ENCODE data around the gene EXOC6.
A peak's percentile ranks its signal among the peaks of the same experiment; 100 is the strongest.

EXOC6 gene

GRCh38 chr10:93072225-93072712 is 223.9 kb downstream of the EXOC6 start:
- peak overlapping the region; percentile 30 for H3K4me3 ChIP-seq (ENCODE audit: low read length)
- TF ChIP-seq, protein P1, sequence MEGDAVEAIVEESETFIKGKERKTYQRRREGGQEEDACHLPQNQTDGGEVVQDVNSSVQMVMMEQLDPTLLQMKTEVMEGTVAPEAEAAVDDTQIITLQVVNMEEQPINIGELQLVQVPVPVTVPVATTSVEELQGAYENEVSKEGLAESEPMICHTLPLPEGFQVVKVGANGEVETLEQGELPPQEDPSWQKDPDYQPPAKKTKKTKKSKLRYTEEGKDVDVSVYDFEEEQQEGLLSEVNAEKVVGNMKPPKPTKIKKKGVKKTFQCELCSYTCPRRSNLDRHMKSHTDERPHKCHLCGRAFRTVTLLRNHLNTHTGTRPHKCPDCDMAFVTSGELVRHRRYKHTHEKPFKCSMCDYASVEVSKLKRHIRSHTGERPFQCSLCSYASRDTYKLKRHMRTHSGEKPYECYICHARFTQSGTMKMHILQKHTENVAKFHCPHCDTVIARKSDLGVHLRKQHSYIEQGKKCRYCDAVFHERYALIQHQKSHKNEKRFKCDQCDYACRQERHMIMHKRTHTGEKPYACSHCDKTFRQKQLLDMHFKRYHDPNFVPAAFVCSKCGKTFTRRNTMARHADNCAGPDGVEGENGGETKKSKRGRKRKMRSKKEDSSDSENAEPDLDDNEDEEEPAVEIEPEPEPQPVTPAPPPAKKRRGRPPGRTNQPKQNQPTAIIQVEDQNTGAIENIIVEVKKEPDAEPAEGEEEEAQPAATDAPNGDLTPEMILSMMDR (conservative IDR thresholded peaks at IDR 0.05; ENCODE audit: low read length): no peak

DNA sequence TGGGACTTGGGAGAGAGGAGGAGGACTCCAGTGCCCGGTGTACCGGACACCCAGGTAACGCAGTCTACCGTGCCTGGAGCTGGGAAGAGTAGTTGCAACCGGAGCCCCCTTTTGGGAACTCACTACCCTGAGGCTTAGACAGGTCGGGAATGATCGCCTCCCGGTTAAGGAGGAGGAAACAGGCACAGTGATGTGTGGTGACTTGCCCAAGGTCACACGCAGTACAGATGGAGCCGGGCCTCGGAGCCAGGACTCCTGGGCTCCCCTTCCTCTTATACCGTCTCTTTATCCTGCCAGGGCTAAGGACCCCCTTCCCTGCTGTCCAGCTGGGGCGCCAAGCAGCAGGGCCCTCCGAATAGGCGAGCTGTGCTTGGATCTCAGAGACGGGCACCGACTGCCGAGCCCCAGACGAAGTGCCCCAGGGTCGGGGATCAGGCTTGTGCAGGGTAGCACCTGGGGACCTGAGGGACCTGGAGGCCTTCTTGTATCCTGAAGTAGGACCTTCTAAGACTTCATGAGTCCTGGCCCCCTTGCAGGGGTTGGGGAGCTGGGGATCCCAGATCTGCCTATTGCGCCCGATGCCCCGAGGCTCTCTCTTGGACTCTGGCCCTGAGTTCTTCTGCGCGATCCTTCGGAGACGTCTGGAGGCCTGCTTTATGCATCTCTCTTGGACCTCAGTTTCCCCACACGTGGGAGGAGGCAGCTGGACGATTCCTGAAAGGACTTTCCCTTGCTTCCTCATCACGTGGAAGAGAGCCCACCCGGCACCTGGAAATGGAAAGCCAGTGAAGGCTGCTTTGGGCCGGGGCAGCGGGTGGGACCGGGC is 224.6 kb downstream of the EXOC6 start:
- no peak overlapping the region for H3K4me3 ChIP-seq (ENCODE audit: low read length)
- DNase-seq (ENCODE audit: low read depth): no peak
- TF ChIP-seq, protein P1 (conservative IDR thresholded peaks at IDR 0.05; ENCODE audit: low read length): no peak

More at GRCh38 chr10:93072225-93072712, 223.9 kb downstream of the EXOC6 start:
- no peak for DNase-seq (ENCODE audit: low read depth)

DNA sequence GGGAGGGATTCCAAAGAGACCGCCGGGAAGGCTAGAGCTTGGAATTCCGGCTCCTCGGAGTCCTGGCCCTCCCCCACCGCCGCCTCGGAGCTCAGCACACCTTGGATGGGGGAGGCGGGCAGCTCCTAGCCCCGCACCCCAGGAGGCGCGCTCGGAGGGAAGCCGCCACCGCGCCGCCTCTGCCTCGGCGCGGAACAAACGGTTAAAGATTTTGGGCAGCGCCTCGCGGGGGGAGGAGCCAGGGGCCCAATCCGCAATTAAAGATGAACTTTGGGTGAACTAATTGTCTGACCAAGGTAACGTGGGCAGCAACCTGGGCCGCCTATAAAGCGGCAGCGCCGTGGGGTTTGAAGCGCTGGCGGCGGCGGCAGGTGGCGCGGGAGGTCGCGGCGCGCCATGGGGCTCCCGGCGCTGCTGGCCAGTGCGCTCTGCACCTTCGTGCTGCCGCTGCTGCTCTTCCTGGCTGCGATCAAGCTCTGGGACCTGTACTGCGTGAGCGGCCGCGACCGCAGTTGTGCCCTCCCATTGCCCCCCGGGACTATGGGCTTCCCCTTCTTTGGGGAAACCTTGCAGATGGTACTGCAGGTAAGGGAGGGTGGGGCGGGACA is 225.3 kb downstream of the EXOC6 start, which contains the start of gene CYP26A1:
TSS of gene CYP26A1 (plus strand) at position 355 of the 608 bp plus-strand sequence. CDS start at position 397, 42 bp downstream.
- no peak within 1 kb of the TSS for H3K4me3 ChIP-seq (ENCODE audit: low read length)
- TF ChIP-seq, protein P1 (conservative IDR thresholded peaks at IDR 0.05; ENCODE audit: low read length): no peak
- DNase-seq (ENCODE audit: low read depth): no peak

- TF ChIP-seq, protein P1 (conservative IDR thresholded peaks at IDR 0.05; ENCODE audit: low read length): no peak
- no peak overlapping the region for H3K4me3 ChIP-seq (ENCODE audit: low read length)
- DNase-seq (ENCODE audit: low read depth): no peak
These were observed 225.9 kb downstream of the EXOC6 start for GRCh38 chr10:93074147-93074596.

GRCh38 chr10:93074597-93075368 is 226.5 kb downstream of the EXOC6 start:
- no peak for DNase-seq (ENCODE audit: low read depth)
- H3K4me3 ChIP-seq (ENCODE audit: low read length): no peak overlapping the region
- TF ChIP-seq, protein P1 (conservative IDR thresholded peaks at IDR 0.05; ENCODE audit: low read length): no peak

- TF ChIP-seq, protein P1 (conservative IDR thresholded peaks at IDR 0.05; ENCODE audit: low read length): no peak
- no peak overlapping the region for H3K4me3 ChIP-seq (ENCODE audit: low read length)
- DNase-seq (ENCODE audit: low read depth): no peak
These were observed 227.3 kb downstream of the EXOC6 start for GRCh38 chr10:93075369-93076221.
